IPS DF 6.9 (cell line): ENCODE results near the gene TOM1.

Experiments
- DNase-seq: peaks from one replicate; pipeline ENCODE4 v3.0.0-alpha.2; 2013; ENCODE audit warnings: low read depth, low spot score
- H3K27ac ChIP-seq: one replicate; pipeline ENCODE4 v1.5.1; 2013; ENCODE audit warnings: low read length, control low read depth
- H3K27me3 ChIP-seq: 2 replicates; pipeline ENCODE4 v1.6.1; 2013; ENCODE audit warnings: mild to moderate bottlenecking, low read length; ENCODE audit not compliant: control insufficient read depth, insufficient read depth
- H3K36me3 ChIP-seq: 2 replicates; pipeline ENCODE4 v1.6.1; 2013; ENCODE audit warnings: low read length; ENCODE audit not compliant: control insufficient read depth, insufficient read depth
- H3K4me1 ChIP-seq: 2 replicates; pipeline ENCODE4 v1.6.1; 2013; ENCODE audit warnings: low read length; ENCODE audit not compliant: control insufficient read depth, insufficient read depth
- H3K4me3 ChIP-seq: 2 replicates; pipeline ENCODE4 v1.5.1; 2013; ENCODE audit warnings: mild to moderate bottlenecking, low read length
- H3K9me3 ChIP-seq: 2 replicates; pipeline ENCODE4 v1.6.1; 2013; ENCODE audit warnings: low read length, inconsistent platforms; ENCODE audit not compliant: control insufficient read depth, insufficient read depth
- WGBS: extraction: QIAGEN DNeasy Blood & Tissue Kit; methylation state at CpG from one replicate; pipeline ENCODE4 v1.1.7; 2013; ENCODE audit warnings: mixed read lengths, missing lambda C conversion rate; ENCODE audit not compliant: insufficient read length, insufficient coverage; 5-methylcytosine and 5-hydroxymethylcytosine counted together

TOM1 gene

GRCh38 chr22:35299673-35300499, at the start of gene TOM1:
TSS of gene TOM1 (plus strand) at chr22:35299894. CDS start at chr22:35299929, 35 bp downstream.
- H3K27ac ChIP-seq = no peak within 1 kb of the TSS
- peak within 1 kb of the TSS; percentile 90; the same call in 1 of the 2 replicates for H3K4me3 ChIP-seq
- H3K9me3 ChIP-seq = no peaks in the 10 kb centered on the region
- H3K27me3 ChIP-seq = no peaks in the 10 kb centered on the region
- no peaks in the 10 kb centered on the region for H3K36me3 ChIP-seq
- WGBS = no CpG with 5 or more reads among the region's 64 CpGs
- H3K4me1 ChIP-seq = no peaks in the 10 kb centered on the region
- DNase-seq = peak; percentile 98

GRCh38 chr22:35250156-35250555, 49.5 kb upstream of the TOM1 start:
- H3K36me3 ChIP-seq = no peaks in the 10 kb centered on the region
- no peaks in the 10 kb centered on the region for H3K4me1 ChIP-seq
- no peaks in the 10 kb centered on the region for H3K27me3 ChIP-seq
- no CpG with 5 or more reads among the region's 4 CpGs for WGBS
- no peak overlapping the region for H3K4me3 ChIP-seq
- no peak for DNase-seq
- no peak overlapping the region for H3K27ac ChIP-seq
- no peaks in the 10 kb centered on the region for H3K9me3 ChIP-seq

GRCh38 chr22:35253946-35254345, 45.7 kb upstream of the TOM1 start:
- DNase-seq = no peak
- Histone ChIP-seq H3K9me3 (no peaks in the 10 kb centered on the region), H3K27me3 (no peaks in the 10 kb centered on the region), H3K4me1 (no peaks in the 10 kb centered on the region), H3K27ac (no peak overlapping the region), H3K4me3 (no peak overlapping the region), H3K36me3 (no peaks in the 10 kb centered on the region)
- no CpG with 5 or more reads among the region's 2 CpGs for WGBS

GRCh38 chr22:35257002-35257320, 42.7 kb upstream of the TOM1 start:
- Histone ChIP-seq H3K27ac (no peak overlapping the region), H3K4me3 (peak overlapping the region; percentile 99; the same call in 1 of the 2 replicates), H3K36me3 (no peaks in the 10 kb centered on the region), H3K4me1 (no peaks in the 10 kb centered on the region), H3K9me3 (no peaks in the 10 kb centered on the region), H3K27me3 (no peaks in the 10 kb centered on the region)
- WGBS = no CpG with 5 or more reads among the region's 3 CpGs
- DNase-seq = no peak

GRCh38 chr22:35257321-35258190, 42.1 kb upstream of the TOM1 start, which contains the start of gene HMGXB4:
TSS of gene HMGXB4 (plus strand) at chr22:35257493. CDS start at chr22:35262391, 4,898 bp downstream.
- peak within 1 kb of the TSS; percentile 99 for H3K4me3 ChIP-seq
- peaks cover 5% of the 10 kb centered on the region; the same call in 1 of the 2 replicates for H3K36me3 ChIP-seq
- H3K4me1 ChIP-seq = no peaks in the 10 kb centered on the region
- WGBS = no CpG with 5 or more reads among the region's 84 CpGs
- no peak within 1 kb of the TSS for H3K27ac ChIP-seq
- no peaks in the 10 kb centered on the region for H3K9me3 ChIP-seq
- H3K27me3 ChIP-seq = no peaks in the 10 kb centered on the region
- DNase-seq = peak; percentile 48

- no peaks in the 10 kb centered on the region for H3K4me1 ChIP-seq
- H3K36me3 ChIP-seq = peaks cover 5% of the 10 kb centered on the region; the same call in 1 of the 2 replicates
- H3K27ac ChIP-seq = no peak overlapping the region
- DNase-seq = no peak
- no CpG with 5 or more reads among the region's 23 CpGs for WGBS
- no peaks in the 10 kb centered on the region for H3K27me3 ChIP-seq
- H3K9me3 ChIP-seq = no peaks in the 10 kb centered on the region
- H3K4me3 ChIP-seq = peak overlapping the region; percentile 99; the same call in 1 of the 2 replicates
These were observed 41.3 kb upstream of the TOM1 start for GRCh38 chr22:35258191-35258988.

GRCh38 chr22:35264986-35265385, 34.7 kb upstream of the TOM1 start:
- Histone ChIP-seq H3K4me1 (no peaks in the 10 kb centered on the region), H3K36me3 (peaks cover 34% of the 10 kb centered on the region), H3K27ac (no peak overlapping the region), H3K9me3 (no peaks in the 10 kb centered on the region), H3K27me3 (no peaks in the 10 kb centered on the region), H3K4me3 (no peak overlapping the region)
- no peak for DNase-seq
- WGBS = no CpG with 5 or more reads among the region's 7 CpGs

GRCh38 chr22:35266277-35266676, 33.4 kb upstream of the TOM1 start:
- DNase-seq = no peak
- Histone ChIP-seq H3K36me3 (peaks cover 35% of the 10 kb centered on the region), H3K4me1 (no peaks in the 10 kb centered on the region), H3K27ac (no peak overlapping the region), H3K27me3 (no peaks in the 10 kb centered on the region), H3K9me3 (no peaks in the 10 kb centered on the region), H3K4me3 (no peak overlapping the region)
- WGBS = no CpG with 5 or more reads among the region's 3 CpGs

GRCh38 chr22:35269630-35270029, 30.1 kb upstream of the TOM1 start:
- Histone ChIP-seq H3K36me3 (peaks cover 23% of the 10 kb centered on the region; the same call in 1 of the 2 replicates), H3K27me3 (no peaks in the 10 kb centered on the region), H3K27ac (no peak overlapping the region), H3K4me1 (no peaks in the 10 kb centered on the region), H3K9me3 (no peaks in the 10 kb centered on the region), H3K4me3 (no peak overlapping the region)
- DNase-seq = no peak
- WGBS = 100% methylated on average over 1 of the region's 3 CpGs
